ENCODE results near the gene GMPR2. TPM values are rescaled to one million over a fixed set of nuclear protein-coding genes. Genes with fewer than 3 reads are reported as not detected.

GMPR2 gene
- polyA plus RNA-seq (ENCODE audit: insufficient read length in 3 of 3), result 100 to 1,000 TPM; 105 to 133 (median 125) TPM

- DNase-seq (ENCODE audit: low read depth in 3 of 3, low spot score in 2 of 3), result no peak
Measured at GRCh38 chr14:24232645-24233537, at the start of gene GMPR2. Gene GMPR2 (plus strand): TSS chr14:24232929. CDS start chr14:24233254, 325 bp downstream.

GRCh38 chr14:24183014-24183481 lies 49.7 kb upstream of the GMPR2 start:
- no peak for DNase-seq (ENCODE audit: low read depth in 3 of 3, low spot score in 2 of 3)

GRCh38 chr14:24184104-24184970 lies 48.4 kb upstream of the GMPR2 start:
- DNase-seq (ENCODE audit: low read depth in 3 of 3, low spot score in 2 of 3), result no peak

GRCh38 chr14:24185026-24185425 lies 47.7 kb upstream of the GMPR2 start:
- no peak for DNase-seq (ENCODE audit: low read depth in 3 of 3, low spot score in 2 of 3)

GRCh38 chr14:24185741-24186140 lies 47.0 kb upstream of the GMPR2 start:
- no peak for DNase-seq (ENCODE audit: low read depth in 3 of 3, low spot score in 2 of 3)

- DNase-seq (ENCODE audit: low read depth in 3 of 3, low spot score in 2 of 3), result no peak
Measured at GRCh38 chr14:24186831-24187538, 45.7 kb upstream of the GMPR2 start.

- no peak for DNase-seq (ENCODE audit: low read depth in 3 of 3, low spot score in 2 of 3)
Measured at GRCh38 chr14:24187539-24187915, 45.2 kb upstream of the GMPR2 start.

- DNase-seq (ENCODE audit: low read depth in 3 of 3, low spot score in 2 of 3), result peak; percentile 83 to 94 (median 92)
Measured at GRCh38 chr14:24188251-24189058, 44.3 kb upstream of the GMPR2 start, which contains the start of gene IPO4. Gene IPO4 (minus strand): TSS chr14:24188816. CDS start chr14:24188787, 29 bp downstream.

GRCh38 chr14:24189059-24189375 lies 43.7 kb upstream of the GMPR2 start:
- no peak for DNase-seq (ENCODE audit: low read depth in 3 of 3, low spot score in 2 of 3)

- no peak for DNase-seq (ENCODE audit: low read depth in 3 of 3, low spot score in 2 of 3)
Measured at GRCh38 chr14:24189460-24189859, 43.3 kb upstream of the GMPR2 start.

GRCh38 chr14:24190416-24190815 lies 42.3 kb upstream of the GMPR2 start:
- no peak for DNase-seq (ENCODE audit: low read depth in 3 of 3, low spot score in 2 of 3)

GRCh38 chr14:24192933-24193332 lies 39.8 kb upstream of the GMPR2 start:
- DNase-seq (ENCODE audit: low read depth in 3 of 3, low spot score in 2 of 3), result no peak

- DNase-seq (ENCODE audit: low read depth in 3 of 3, low spot score in 2 of 3), result no peak
Measured at GRCh38 chr14:24194186-24194872, 38.4 kb upstream of the GMPR2 start.

- no peak for DNase-seq (ENCODE audit: low read depth in 3 of 3, low spot score in 2 of 3)
Measured at GRCh38 chr14:24194873-24195185, 37.9 kb upstream of the GMPR2 start.

- peak in 1 of 3 donors; percentile 78 for DNase-seq (ENCODE audit: low read depth in 3 of 3, low spot score in 2 of 3)
Measured at GRCh38 chr14:24195186-24196070, 37.3 kb upstream of the GMPR2 start, which contains the start of gene TM9SF1. Gene TM9SF1 (minus strand): TSS chr14:24195441. CDS start chr14:24195019, 422 bp downstream.

- DNase-seq (ENCODE audit: low read depth in 3 of 3, low spot score in 2 of 3), result no peak
Measured at GRCh38 chr14:24196071-24197055, 36.4 kb upstream of the GMPR2 start.

- DNase-seq (ENCODE audit: low read depth in 3 of 3, low spot score in 2 of 3), result no peak
Measured at GRCh38 chr14:24197056-24197450, 35.7 kb upstream of the GMPR2 start.
